Osteocyte (in vitro differentiated cells): ENCODE results near the gene FOXC1. TPM values are rescaled to one million over a fixed set of nuclear protein-coding genes. Genes with fewer than 3 reads are reported as not detected.

Experiments
- DNase-seq: peaks from one replicate; pipeline ENCODE4 v3.0.0; 2021; ENCODE audit warnings: mixed read lengths; ENCODE audit not compliant: unreplicated experiment; ENCODE audit errors: extremely low spot score
- H3K27ac Mint-ChIP-seq: one replicate; pipeline ENCODE4 v1.8.0; 2021; ENCODE audit warnings: mild to moderate bottlenecking, mixed read lengths; ENCODE audit not compliant: unreplicated experiment
- H3K27me3 Mint-ChIP-seq: one replicate; pipeline ENCODE4 v1.8.0; 2021; ENCODE audit warnings: mixed read lengths; ENCODE audit not compliant: unreplicated experiment
- H3K36me3 Mint-ChIP-seq: one replicate; pipeline ENCODE4 v1.8.0; 2021; ENCODE audit warnings: mixed read lengths; ENCODE audit not compliant: unreplicated experiment
- H3K4me1 Mint-ChIP-seq: one replicate; pipeline ENCODE4 v1.8.0; 2021; ENCODE audit warnings: mixed read lengths; ENCODE audit not compliant: unreplicated experiment
- H3K4me3 Mint-ChIP-seq: one replicate; pipeline ENCODE4 v1.8.0; 2021; ENCODE audit warnings: mild to moderate bottlenecking, moderate library complexity, mixed read lengths; ENCODE audit not compliant: unreplicated experiment
- H3K9me3 Mint-ChIP-seq: one replicate; pipeline ENCODE4 v1.8.0; 2021; ENCODE audit warnings: mixed read lengths; ENCODE audit not compliant: unreplicated experiment
- CTCF ChIP-seq: fragments of 200-600 bp; sonication (generic); IDR thresholded peaks from 2 replicates; pipeline ENCODE4 v1.5.0; 2021; ENCODE audit warnings: antibody characterized with exemption, mild to moderate bottlenecking, moderate library complexity
- long read RNA-seq: library from polyadenylated mRNA; unstranded; transcript quantifications from one replicate; pipeline ENCODE4 v2.0.0, GENCODE V29; 2021
- total RNA-seq: library from RNA; stranded (reverse); gene quantifications from 2 replicates; pipeline ENCODE4 v1.2.1, GENCODE V29; 2021

Gene FOXC1
- total RNA-seq = 106 and 108 TPM in 2 replicates
- long read RNA-seq, transcript FOXC1-202 (1 exons, 3,831 nt) = major isoform, 15 of 19 reads
- long read RNA-seq, partial matches to known transcripts = 0 of 19 reads
- long read RNA-seq, other reads (novel, unspliced or antisense) = 4 of 19 reads

GRCh38 chr6:1609648-1610496 is at the start of gene FOXC1:
TSS of gene FOXC1 (plus strand) at chr6:1609915. CDS start at chr6:1610446, 531 bp downstream.
- Mint-ChIP-seq H3K27ac (peak within 1 kb of the TSS; percentile 96), H3K27me3 (no peaks in the 10 kb centered on the region), H3K9me3 (no peaks in the 10 kb centered on the region), H3K36me3 (peaks cover 24% of the 10 kb centered on the region), H3K4me3 (peak within 1 kb of the TSS; percentile 86), H3K4me1 (peaks cover 36% of the 10 kb centered on the region)
- peak; percentile 98 for DNase-seq
- no peak for TF ChIP-seq CTCF

DNA sequence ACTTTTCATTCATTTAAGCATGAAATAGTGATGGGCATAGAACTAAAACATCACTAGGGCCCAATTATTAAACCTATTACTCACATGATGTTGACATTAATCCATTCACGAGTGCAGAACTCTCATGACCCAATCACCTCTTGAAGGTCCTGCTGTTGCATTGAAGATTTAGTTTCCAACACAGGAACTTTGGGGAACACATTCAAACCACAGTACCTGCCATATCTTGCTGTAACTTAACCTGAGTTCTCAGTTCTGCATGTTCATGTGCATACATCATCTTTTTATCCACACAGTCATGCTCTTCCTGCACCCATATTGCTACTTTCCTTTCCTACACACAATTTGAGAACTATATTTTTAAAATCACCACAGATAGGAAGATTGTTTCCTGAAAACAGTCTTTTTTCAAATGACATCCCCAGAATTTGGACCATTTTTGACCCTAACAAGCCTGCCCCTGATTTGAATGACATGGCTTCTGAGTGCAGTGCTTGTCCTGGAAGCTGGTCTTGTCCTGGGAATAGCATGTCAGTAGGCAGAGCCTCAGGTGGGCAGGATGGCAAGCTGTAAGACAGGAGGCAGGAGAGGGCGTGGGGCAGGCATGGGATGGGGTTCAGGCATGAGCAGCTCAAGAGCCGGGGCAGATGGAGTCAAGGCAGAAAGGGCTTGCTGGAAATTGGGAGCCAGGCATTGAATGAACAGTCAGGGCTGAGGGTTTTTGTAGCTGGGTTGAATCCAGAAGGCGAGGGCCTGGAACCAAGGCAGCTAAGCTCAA is 49.2 kb upstream of the FOXC1 start:
- peaks cover 16% of the 10 kb centered on the region for H3K9me3 Mint-ChIP-seq
- H3K4me3 Mint-ChIP-seq = no peak overlapping the region
- H3K36me3 Mint-ChIP-seq = peaks cover 1% of the 10 kb centered on the region
- H3K27ac Mint-ChIP-seq = no peak overlapping the region
- DNase-seq = peak; percentile 66
- peaks cover 11% of the 10 kb centered on the region for H3K4me1 Mint-ChIP-seq
- peaks cover 6% of the 10 kb centered on the region for H3K27me3 Mint-ChIP-seq
- TF ChIP-seq CTCF = no peak

DNA sequence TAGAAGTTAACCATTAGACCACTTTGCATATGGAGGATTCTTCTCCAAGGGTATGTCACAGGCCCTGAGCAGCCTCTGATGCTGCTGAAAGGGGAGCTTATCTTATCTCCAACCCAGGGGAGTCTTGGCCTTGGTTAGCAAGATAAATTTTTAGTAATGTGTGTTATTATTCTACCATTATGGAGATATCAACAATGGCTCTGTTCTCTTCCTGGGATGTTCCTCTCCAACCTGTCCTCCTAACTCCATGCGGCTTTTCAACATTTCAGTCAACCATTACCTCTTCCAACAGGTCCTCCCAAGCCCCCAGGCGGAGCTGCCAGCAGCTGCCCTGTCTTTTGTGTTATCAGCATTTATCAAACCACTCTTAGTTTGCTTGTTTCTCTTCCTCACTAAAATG is 48.4 kb upstream of the FOXC1 start:
- H3K4me3 Mint-ChIP-seq = no peak overlapping the region
- peaks cover 6% of the 10 kb centered on the region for H3K27me3 Mint-ChIP-seq
- H3K9me3 Mint-ChIP-seq = peaks cover 16% of the 10 kb centered on the region
- TF ChIP-seq CTCF = no peak
- H3K27ac Mint-ChIP-seq = no peak overlapping the region
- peaks cover 7% of the 10 kb centered on the region for H3K4me1 Mint-ChIP-seq
- H3K36me3 Mint-ChIP-seq = peaks cover 1% of the 10 kb centered on the region
- peak; percentile 27 for DNase-seq

GRCh38 chr6:1562171-1562955 is 47.4 kb upstream of the FOXC1 start:
- TF ChIP-seq CTCF = no peak
- H3K9me3 Mint-ChIP-seq = peaks cover 16% of the 10 kb centered on the region
- no peak for DNase-seq
- H3K4me1 Mint-ChIP-seq = no peaks in the 10 kb centered on the region
- no peak overlapping the region for H3K27ac Mint-ChIP-seq
- no peak overlapping the region for H3K4me3 Mint-ChIP-seq
- H3K27me3 Mint-ChIP-seq = peaks cover 6% of the 10 kb centered on the region
- H3K36me3 Mint-ChIP-seq = peaks cover 1% of the 10 kb centered on the region
